Measurements from ENCODE around the gene CTNNA3.
"Not testable (repeated sequence)": the region's sequence is repeated elsewhere in the genome, so short reads cannot be mapped to it uniquely, and the experiment has no call there.

Gene CTNNA3

DNA sequence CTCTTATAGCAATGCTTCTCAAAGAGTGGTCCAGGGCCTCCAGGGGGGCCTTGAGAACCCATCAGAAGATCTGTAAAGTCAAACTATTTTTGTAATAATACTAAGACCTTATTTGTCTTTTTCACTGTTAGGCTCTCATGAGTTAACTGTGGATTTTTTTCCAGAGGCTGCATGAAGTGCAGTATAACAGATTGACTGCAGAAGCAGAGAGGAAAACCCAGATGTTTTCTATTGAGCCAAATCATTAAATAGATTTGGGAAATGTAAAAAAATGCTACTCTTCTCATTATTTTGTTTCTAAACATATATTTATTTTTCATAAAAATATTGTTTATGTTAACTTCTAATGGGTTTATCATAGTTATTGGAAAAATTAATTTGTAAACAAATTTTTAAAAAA lies 1359.2 kb downstream of the CTNNA3 start:
- no peak for DNase-seq

DNA sequence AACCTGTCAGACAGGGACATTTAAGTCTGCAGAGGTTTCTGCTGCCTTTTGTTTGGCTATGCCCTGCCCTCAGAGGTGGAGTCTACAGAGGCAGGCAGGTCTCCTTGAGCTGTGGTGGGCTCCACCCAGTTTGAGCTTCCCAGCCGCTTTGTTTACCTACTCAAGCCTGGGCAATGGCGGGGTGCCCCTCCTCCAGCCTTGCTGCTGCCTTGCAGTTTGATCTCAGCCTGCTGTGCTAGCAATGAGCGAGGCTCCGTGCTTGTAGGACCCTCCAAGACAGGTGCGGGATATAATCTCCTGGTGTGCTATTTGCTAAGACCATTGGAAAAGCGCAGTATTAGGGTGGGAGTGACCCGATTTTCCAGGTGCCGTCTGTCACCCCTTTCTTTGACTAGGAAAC lies 1360.2 kb downstream of the CTNNA3 start:
- not testable (repeated sequence) for DNase-seq

GRCh38 chr10:66329147-66329546 lies 1366.8 kb downstream of the CTNNA3 start:
- no peak for DNase-seq

DNA sequence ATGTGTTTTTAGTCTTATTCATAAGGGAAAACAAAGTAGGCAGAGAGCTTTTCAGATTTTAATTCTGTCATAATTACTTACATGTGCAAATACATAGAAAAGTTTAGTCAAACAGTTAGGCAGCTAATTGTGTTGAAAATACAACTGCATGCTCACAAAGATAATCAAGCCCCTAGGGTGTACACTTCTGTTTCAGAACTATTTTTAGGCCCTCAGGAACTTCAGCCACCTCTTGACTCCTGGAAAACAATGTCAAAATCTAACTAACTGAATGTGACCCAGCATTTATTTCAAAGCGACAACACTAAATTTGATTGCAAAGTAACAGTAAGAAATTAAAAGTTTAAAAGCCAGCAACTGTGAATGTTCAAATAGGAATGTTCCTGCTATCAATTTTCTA lies 1369.1 kb downstream of the CTNNA3 start:
- DNase-seq: no peak

DNA sequence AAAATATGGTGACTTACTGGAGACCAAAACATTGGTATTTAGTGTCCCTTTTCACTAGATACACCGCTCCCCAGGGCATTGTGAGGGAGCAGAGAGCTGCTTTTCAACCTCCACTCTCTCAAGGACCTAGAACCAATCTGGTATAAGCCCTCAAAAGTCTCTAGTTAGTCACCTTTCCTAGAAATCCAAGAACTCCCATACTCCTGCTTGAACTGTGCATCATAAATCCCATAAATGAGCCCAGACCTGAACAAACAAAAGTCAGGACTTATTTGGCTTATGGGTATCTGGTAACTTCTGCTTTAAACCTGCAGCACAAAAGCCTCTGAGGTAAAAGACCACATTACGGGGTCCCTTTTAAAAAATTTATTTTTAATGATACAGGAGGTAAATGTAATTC lies 1373.2 kb downstream of the CTNNA3 start:
- DNase-seq: no peak

DNA sequence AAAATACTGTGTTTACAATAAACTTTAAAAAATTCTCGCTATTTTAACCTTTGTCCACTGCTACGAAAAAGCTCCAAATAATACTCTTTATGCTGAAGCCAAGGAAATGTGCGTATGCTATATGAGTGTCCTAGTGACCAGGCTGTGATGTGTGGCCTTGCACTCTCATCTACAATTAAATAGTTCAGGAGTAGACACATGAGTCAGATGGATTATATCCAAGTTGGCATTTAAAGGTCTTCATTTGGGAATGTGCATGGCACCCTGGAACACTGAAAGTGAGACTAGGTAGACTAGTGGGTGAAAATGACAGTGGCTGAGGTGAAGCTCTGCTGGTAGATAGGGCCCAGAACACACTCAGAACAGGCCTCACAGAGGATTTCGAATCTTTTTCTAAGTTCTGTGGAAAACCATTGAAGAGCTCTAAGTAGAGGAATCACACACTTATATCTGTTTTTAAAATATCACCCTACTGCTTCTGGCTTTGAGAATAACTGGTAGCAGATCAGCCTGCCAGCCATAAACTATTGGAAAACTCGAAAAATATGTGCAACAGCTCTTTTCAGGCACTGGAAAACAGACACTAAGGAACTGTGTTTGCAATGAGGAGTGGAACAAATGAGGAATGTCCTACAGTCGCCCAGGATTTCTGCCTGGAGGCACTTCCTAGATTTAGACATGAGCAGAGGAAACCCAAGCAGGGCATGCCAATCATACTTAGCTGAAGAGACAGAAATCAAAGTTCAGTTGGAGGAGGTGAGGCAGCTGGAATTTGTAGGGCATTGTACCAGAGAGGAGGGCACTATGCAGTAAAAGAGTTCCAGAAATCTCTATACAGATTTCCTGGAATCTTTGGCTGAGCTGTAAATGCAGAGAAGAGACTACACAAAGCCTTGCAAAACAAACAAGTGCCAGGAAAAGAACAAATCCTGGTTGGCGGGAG lies 1374.0 kb downstream of the CTNNA3 start:
- no peak for DNase-seq

GRCh38 chr10:66318761-66319160 lies 1377.2 kb downstream of the CTNNA3 start:
- DNase-seq: no peak

DNA sequence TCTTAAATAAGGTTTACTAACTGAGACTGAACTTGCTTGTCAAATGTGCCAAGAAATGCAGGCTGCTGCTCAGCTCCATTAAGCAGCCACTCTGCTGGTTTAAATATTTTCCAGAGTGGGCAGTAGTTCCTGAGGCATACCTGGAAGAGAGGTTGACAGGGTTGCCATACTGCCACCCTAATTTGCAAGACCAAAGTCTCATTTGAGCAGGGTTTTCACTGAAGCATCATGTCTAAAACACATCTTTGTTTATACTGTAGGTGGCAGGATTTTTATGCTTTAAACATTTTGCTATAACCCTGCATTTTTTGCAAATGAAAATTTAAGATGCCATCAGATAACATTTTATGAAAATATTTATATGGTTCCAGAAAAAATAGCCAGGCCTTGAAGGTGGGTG lies 1388.2 kb downstream of the CTNNA3 start:
- DNase-seq: no peak

GRCh38 chr10:66301078-66301477 lies 1394.9 kb downstream of the CTNNA3 start:
- no peak for DNase-seq

GRCh38 chr10:66295602-66296001 lies 1400.4 kb downstream of the CTNNA3 start:
- no peak for DNase-seq

DNA sequence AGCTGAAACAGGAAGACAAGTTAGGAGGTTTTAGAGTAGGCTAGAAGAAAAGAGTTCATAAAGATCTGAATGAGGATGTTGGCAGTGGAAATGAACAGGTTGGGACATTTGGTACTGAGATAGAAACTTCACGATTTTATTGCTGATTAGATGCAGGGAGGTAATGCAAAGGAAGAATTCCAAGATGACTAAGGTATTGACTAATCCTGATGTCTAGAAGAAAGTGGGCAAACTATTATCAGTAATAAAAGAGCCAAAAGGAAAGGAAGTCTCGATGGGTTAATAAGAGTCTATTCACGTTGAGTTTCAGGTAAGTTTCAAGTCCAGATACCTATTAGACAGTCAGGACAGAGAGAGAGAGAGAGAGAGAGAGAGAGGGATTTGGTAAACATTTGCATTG lies 1401.5 kb downstream of the CTNNA3 start:
- no peak for DNase-seq

GRCh38 chr10:66292922-66293321 lies 1403.1 kb downstream of the CTNNA3 start:
- DNase-seq: no peak

GRCh38 chr10:66292456-66292855 lies 1403.5 kb downstream of the CTNNA3 start:
- DNase-seq: no peak

DNA sequence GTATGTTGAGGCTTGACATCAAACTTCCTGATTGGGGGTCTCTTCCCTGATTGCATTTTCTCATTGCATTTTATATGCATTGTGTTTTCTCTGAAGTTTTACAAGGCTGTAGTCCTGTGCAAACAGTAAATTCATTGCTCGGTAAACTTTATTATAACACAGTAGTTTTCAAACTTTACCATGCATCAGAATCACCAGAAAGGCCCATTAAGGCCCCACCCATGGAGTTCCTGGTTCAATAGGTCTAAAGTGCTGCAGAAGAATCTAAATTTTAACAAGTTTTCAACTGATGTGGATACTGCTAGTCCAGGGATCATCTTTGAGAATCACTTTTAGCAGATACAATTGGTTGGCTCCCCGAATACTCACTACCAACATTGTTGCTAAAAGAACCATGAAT lies 1404.9 kb downstream of the CTNNA3 start:
- no peak for DNase-seq

GRCh38 chr10:66284621-66285020 lies 1411.4 kb downstream of the CTNNA3 start:
- no peak for DNase-seq

GRCh38 chr10:66283874-66284464 lies 1412.0 kb downstream of the CTNNA3 start:
- no peak for DNase-seq

DNA sequence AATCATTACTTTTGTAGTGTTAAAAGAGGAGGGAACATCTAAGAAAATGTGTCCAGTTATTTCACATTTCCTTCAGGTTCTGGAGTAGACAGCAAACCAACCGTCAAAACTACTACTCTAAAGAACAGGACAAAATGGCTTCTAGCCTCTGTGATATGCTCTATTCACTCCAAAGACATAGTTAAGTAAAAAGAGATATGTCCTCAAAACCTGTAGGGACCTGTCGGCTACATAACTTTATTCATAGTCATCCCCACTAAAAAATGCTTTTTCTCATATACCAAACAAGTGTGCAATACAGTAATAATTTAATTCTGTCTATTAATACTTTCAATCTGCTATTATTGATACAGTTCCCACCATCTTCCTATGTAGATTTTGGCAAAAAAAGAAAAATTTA lies 1412.9 kb downstream of the CTNNA3 start:
- no peak for DNase-seq

DNA sequence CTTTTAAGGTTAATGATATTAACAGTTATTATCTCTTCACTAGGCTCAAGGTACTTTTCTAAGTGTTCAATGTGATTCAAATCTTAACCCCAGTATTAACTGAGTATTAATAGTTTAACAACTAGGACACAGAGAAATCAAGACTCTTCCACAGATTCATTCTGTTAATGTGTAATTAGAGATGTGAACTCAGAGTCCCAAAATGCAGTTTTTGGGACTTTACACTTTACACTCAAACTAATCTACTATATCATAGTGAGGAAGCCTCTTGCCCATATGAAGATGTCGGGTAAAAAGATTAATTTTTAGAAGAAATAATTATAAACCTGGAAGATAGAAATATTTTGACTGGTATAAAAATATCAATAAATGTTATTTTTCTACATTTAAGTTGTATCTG lies 1414.7 kb downstream of the CTNNA3 start:
- DNase-seq: no peak

GRCh38 chr10:66277481-66277880 lies 1418.5 kb downstream of the CTNNA3 start:
- no peak for DNase-seq

DNA sequence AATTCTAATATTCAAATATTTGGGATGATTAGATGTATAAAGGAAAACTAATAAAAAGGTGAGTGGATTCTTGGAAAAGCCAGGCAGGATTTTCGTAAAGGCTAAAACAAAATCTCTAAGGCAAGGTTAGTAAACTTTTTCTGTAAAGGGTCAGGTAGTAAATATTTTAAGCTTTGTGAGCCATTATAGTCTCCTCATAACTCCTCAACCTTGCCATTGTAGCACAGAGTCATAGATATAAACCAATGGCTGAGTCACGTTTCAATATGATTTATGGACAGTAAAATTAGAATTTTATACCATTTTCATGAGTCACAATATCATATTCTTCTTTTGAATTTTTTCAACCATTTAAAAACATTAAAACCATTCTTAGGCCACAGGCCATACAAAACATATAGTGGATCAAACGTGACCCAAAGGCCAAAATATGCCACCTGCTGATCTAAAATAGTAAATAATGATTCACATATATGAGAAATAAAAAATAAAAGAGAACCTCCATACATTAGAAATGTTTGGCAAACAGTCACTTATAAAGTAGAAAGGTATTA lies 1422.0 kb downstream of the CTNNA3 start:
- no peak for DNase-seq

- DNase-seq: no peak
Measured at GRCh38 chr10:66265398-66265797, 1430.6 kb downstream of the CTNNA3 start.

DNA sequence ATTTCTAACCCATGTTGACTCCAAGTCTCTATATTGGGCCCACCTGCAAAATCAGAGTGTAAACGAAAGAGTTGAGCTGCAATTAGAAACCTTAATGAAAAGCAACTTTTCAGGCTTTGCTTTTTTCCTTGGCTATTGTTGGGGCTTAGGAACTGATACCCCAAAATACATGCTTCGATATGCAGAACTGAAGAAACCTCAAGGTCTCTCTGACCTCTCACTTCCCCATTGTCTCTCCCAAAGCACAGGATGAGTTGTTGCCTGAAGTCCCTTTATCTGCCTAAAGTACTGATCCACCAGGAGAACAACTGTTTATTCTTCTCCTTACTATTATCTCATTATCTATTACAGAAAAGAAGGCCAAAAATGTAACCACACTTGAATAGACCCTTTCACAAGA lies 1436.2 kb downstream of the CTNNA3 start:
- no peak for DNase-seq

DNA sequence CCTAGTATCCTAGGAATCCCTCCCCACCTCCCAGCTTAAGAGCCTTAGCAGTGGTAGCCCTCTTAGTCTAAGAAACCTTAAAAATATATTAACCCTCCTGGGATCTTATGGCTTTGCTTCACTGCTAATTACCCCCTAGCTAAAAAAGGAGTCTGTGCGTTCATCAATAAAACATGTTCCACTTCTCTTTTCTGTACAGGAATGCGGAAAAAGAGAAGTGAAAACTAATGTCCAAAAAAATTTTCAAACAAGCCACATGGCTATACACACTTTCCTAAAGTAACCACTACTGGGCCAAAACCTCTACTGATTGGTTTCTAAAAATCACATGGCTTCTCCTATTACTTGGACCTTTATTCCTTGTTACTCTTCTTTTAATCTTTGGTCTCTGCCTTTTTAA lies 1437.3 kb downstream of the CTNNA3 start:
- DNase-seq: no peak

- DNase-seq: no peak
Measured at GRCh38 chr10:66257801-66258200, 1438.2 kb downstream of the CTNNA3 start.
